Cortex of kidney (tissue), 1 donor: ENCODE measurements around the gene CCAR1.
"Not testable (repeated sequence)": the region's sequence is repeated elsewhere in the genome, so short reads cannot be mapped to it uniquely, and the experiment has no call there.

Experiments
- DNase-seq: peaks from one replicate; lab custom pipeline; 2025; lab: John Stamatoyannopoulos, UW

CCAR1 gene

DNA sequence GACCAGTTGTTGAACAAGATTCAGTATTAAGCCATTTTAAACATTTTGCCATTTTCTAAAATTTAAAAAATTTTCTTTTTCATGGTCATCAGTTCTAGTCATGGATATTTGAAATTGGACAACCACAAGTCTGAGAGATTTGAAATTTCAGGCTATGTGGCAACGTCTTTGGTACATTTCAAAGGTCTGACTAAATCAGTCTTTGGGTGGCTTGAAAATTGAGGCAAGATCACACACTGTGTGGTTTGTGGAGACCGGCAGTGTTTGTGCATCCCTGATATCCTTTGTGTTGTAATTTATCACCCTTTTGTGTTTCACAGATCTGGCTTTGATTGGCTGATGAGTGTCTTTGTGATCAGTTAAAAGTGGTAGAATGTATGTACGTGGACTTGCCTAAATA is 35.7 kb downstream of the CCAR1 start:
- DNase-seq: no peak

GRCh38 chr10:68759223-68759863 is 38.3 kb downstream of the CCAR1 start:
- DNase-seq: no peak

DNA sequence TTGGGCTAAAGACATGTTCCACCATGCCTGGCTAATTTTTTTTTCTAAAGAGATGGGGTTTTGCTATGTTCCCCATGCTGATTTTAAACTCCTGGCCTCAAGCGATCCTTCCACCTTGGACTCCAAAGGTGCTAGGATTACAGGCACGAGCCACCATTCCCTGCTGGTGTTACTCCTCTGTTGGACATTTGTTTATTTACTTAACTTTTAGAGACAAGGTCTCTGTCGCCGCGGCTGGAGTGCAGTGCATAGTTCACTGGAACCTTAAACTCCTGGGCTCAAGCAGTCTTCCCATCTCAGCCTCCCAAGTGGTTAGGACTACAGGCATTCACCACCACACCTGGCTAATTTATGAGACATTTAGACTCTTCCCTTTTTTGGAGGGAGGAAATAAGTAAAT is 38.9 kb downstream of the CCAR1 start:
- DNase-seq: no peak

DNA sequence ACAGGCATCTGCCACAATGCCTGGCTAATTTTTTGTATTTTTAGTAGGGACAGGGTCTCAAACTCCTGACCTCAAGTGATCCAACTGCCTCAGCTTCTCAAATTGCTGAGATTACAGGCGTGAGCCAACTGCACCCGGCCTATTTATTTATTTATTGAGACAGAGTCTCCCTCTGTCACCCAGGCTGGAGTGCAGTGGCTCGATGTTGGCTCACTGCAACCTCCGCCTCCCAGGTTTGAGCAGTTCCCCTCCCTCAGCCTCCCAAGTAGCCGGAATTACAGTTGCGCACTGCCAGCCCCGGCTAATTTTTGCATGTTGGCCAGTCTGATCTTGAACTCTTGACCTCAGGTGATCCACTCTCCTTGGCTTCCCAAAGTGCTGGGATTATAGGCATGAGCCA is 46.4 kb downstream of the CCAR1 start:
- DNase-seq: not testable (repeated sequence)

- no peak for DNase-seq
Observed at GRCh38 chr10:68781613-68782574, 60.9 kb downstream of the CCAR1 start.

GRCh38 chr10:68784476-68784875 is 63.4 kb downstream of the CCAR1 start:
- DNase-seq: no peak

DNA sequence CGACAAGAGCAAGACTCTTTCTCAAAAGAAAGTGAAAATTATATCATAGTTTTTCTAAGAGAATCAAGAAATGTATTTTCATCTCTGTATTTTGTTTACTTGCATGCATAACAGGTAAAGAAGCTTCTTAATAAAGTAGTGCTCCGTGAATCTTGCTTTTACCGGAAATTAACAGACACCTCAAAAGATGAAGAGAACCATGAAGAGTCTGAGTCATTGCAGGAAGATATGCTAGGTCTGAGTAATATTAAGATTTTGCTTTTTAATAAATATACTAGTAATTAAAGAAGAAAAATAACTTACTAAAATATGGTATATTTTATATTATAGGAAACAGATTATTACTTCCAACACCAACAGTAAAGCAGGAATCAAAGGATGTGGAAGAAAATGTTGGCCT is 66.8 kb downstream of the CCAR1 start:
- DNase-seq: no peak

GRCh38 chr10:68790476-68790875 is 69.4 kb downstream of the CCAR1 start:
- DNase-seq: no peak

GRCh38 chr10:68792115-68792514 is 71.1 kb downstream of the CCAR1 start:
- no peak for DNase-seq

DNA sequence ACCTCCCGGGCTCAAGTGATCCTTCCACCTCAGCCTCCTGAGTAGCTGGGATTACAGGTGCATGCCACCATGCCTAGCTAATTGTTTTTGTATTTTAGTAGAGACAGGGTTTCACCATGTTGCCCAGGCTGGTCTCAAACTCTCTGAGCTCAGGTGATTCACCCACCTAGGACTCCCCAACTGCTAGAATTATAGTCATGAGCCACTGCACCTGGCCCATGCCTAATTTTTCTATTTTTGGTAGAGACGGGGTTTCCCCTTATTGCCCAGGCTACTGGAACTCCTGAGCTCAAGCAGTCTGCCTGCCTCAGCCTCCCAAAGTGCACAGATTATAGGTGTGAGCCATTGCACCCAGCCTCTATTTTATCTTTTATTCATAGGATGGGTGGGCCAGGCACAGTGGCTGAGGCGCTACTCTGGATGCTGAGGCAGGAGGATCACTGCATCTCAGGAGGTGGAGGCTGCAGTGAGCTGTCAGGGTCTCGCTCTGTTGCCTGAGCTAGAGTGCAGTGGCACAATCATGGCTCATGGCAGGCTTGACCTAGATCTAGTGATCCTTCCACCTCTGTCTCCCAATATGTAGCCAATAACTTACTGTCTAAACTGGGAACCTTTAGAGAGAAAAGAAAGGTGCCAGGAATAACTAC is 75.0 kb downstream of the CCAR1 start:
- DNase-seq: no peak

DNA sequence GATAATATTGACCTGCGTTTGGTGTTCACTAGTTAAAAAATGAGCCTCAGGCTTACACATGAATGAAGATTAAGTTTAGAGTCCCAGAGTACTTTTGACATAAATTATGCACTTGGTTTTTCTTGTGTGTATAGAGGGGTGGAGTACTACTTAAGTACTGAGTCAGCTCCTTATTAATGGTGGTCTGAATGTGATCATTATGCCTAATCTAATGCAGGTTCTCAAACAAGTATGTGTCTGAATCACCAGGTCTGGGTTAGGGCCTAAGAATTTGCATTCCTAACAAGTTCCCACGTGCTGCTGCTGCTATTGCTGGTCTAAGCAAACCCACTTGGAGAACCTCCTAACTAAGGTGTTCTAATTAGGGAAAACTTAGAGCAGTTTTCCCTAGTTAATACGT is 75.6 kb downstream of the CCAR1 start:
- DNase-seq: no peak

GRCh38 chr10:68800211-68800610 is 79.2 kb downstream of the CCAR1 start:
- DNase-seq: no peak

- DNase-seq: no peak
Observed at GRCh38 chr10:68804692-68805091, 83.7 kb downstream of the CCAR1 start.

DNA sequence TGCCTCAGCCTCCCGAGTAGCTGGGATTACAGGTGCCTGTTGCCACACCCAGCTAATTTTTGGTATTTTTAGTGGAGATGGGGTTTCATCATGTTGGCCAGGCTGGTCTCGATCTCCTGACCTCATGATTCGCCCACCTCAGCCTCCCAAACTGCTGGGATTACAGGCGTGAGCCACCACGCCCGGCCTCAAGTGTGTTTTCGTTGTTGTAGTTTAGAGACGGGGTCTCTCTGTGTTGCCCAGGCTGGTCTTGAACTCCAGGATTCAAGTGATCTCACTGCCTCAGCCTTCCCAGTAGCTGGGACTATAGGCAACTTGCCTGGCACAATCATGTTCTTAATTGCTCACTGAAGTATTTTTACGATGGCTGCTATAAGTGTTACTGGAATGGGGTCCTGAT is 89.8 kb downstream of the CCAR1 start:
- DNase-seq: not testable (repeated sequence)

GRCh38 chr10:68811314-68812009 is 90.4 kb downstream of the CCAR1 start:
- no peak for DNase-seq

- DNase-seq: no peak
Observed at GRCh38 chr10:68812420-68812819, 91.4 kb downstream of the CCAR1 start.

DNA sequence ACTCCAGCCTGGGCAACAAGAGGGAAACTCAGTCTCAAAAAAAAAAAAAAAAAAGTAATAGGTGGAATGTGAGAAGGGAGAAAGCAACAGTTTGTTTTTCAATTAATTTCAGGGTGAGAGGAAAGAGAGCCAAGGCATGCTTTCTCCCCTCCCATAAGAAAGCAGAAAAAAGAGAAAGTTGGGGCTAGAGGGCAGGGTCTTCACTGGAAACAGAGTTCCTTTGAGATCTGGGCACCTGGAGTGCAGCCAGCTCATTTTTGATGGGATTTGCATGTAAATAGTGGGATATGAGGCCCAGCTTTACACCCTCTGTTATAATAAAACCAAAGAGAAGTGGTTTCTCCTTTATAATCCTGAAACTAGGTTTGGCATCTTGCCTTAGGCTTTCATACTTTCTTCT is 92.5 kb downstream of the CCAR1 start:
- DNase-seq: no peak

DNA sequence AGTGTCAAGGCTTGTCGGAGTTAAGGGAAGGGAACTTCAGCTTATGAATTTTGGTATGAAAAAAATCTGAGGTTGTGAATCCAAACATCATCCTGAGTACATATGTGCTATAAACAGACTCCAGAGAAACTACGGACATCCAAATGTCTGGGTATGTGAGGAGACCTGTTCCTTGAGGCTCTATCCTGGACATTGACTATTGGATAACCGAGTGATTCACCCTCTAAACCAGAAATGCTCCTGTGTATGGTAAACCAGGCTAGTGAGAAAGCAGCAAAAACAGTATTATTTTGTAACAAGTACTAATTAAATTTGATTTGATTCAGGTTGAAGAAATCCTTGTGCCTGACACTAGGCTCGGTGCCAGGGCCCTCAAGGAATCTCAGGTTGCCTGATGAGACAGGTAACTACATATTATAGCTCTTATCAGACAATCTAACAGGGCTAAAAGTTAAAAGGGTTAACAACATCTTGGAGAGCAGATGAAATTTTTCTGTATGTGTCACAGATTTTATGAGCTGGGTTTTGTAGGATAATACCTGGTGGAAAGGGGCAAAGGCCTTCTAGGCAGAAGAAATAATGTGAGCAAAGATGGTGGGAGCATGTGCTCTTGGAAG is 95.9 kb downstream of the CCAR1 start:
- no peak for DNase-seq

DNA sequence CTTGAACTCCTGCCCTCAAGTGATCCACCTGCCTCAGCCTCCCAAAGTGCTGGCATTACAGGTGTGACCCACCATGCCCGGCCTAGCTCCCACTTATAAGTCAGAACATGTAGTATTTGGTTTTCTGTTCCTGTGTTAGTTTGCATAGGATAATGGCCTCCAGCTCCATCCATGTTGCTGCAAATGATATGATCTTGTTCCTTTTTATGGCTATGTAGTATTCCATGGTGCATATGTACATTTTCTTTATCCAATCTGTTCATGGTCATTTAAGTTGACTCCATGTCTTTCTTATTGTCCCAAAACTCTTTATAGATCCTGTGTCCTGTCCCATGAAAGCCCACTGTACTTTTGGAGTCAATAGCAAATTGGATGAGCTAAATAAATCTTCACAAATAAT is 99.3 kb downstream of the CCAR1 start:
- DNase-seq: not testable (repeated sequence)

DNA sequence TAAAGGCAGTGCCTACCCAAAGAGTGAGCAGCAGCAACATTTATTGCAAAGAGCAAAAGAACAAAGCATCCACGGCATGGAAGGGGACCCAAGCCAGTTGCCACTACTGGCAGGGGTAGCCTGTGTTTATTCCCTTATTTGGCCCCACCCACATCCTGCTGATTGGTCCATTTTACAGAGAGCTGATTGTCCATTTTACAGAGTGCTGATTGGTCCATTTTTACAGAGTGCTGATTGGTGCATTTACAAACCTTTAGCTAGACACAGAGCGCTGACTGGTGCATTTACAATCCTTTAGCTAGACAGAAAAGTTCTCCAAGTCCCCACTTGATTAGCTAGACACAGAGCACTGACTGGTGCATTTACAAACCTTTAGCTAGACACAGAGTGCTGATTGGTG is 101.6 kb downstream of the CCAR1 start:
- DNase-seq: not testable (repeated sequence)

DNA sequence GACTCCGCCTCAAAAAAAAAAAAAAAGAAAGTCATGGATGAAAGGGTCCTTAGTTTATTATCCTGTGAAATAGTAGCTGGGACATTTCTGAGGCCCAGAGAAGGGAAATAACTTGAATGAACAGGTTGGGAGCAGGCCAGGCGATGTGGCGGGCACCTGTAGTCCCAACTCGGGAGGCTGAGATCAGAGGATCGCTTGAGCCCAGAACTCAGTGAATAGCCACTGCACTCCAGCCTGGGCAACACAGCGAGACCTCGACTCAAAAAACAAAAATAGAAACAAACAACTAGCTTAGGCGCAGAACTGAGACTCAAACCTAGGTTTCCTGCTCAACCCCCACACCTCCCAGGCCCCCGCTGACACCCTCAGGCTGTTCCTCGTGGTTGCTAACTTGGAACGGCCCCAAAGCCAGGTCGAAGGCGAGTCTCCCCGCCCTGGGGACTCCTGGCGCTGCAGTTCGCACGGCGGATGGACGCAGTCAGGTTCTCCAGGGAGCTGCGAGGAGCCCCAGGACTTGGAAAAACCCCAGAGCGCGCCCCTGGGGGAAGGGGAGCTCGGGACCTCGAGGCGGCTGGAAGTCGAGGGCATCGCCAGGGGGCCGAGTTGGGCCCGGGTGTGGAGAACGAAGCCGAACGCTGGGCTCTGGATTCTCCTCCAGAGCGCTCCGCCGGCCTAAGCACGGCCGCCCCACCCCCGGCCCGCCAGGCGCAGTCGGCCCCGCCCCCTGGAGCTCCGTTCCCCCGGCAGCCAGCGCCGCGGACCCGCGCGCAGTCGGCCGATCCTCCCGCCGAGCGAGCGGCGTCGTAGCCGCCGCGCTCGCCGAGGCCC is 105.9 kb downstream of the CCAR1 start, which contains the start of gene STOX1:
Gene STOX1, plus strand, starts transcription at position 768 of the 828 bp plus-strand sequence. CDS start 93 bp downstream, outside the sequence.
- no peak for DNase-seq
